ENCODE measurements around the gene ILKAP.
A peak's percentile ranks its signal among the peaks of the same experiment; 100 is the strongest.

The ILKAP gene

DNA sequence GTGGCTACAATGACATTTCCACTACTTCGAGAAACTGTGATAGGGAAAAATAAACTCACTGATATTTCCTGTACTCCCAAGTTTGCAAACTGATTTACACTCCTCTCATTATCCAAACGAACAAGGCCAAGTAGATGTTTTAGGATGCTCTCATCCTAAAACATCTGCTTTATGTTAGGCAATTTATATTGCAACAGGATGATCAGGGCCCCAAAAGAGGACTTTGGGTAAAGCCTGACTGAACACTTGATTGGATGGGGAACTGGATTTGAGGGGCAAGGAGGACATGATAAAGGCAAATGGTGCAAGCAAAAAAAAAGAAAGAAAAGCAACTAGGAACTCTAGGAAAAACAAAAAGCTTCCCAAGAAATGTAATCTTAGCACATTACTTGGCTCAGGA, 38.5 kb upstream of the ILKAP start:
- H3K9ac ChIP-seq (ENCODE audit: low read length) = no peak overlapping the region
- peak overlapping the region; percentile 73 for H3K27ac ChIP-seq (ENCODE audit: low read depth, low read length)

DNA sequence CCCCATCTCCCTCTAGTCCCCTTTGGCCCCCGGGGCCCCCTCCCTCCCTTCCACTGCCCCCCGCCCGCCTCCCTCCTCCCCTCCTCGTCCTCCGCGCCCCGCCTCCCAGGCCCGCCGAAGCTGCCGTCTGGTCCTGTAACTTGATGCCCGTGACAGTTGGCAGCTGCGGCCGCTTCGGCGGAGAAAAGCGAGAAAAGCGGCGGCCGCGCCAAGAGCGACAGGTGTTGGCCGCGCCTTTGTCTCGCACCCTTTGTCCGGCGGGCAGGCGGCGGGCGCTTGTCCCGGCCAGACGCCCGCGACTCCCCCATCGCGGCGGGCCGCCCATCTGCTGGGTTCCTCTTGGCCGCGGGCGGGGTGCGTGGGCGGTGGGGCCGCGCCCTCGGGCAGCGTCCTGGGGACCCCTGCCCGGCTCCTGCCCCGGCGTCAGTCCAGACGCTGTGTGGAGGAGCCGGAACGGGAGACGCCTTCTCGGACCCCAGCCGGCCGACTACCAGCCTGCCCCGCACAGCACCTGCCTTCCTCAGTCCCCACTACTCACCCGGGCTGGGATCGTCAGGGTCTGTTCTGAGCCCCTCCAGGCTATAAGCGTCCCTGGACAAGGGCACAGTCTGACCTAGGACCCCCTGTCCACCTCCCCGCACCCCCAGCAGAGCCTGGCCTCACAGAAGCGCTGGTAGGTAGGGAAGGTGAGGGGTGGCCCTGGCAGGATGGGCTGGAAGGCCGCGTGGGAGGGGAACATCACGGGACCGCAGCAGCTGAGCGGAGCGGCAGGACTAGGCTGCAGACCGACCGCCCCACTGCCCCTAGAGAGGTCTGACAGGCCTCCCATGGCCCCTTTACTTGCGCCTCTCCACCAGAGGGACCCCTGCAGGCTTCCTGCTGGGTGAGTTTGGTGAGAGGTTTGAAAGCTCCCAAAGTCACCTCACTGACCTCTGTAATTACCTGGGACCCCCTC, 37.5 kb upstream of the ILKAP start:
- H3K9ac ChIP-seq (ENCODE audit: low read length) = no peak overlapping the region
- H3K4me1 ChIP-seq (ENCODE audit: control insufficient read depth, insufficient read depth, low read length) = peaks cover 20% of the 10 kb centered on the region
- no peak overlapping the region for H3K27ac ChIP-seq (ENCODE audit: low read depth, low read length)
- H3K27me3 ChIP-seq (ENCODE audit: control insufficient read depth, insufficient read depth, low read length) = no peaks in the 10 kb centered on the region
- no peak overlapping the region for H3K4me3 ChIP-seq (ENCODE audit: low read length)
- H3K36me3 ChIP-seq (ENCODE audit: control insufficient read depth, insufficient read depth, low read length) = peaks cover 4% of the 10 kb centered on the region

More for the DNA sequence above, 38.5 kb upstream of the ILKAP start:
- Histone ChIP-seq H3K36me3 (ENCODE audit: control insufficient read depth, insufficient read depth, low read length) (peaks cover 7% of the 10 kb centered on the region), H3K4me3 (ENCODE audit: low read length) (no peak overlapping the region), H3K4me1 (ENCODE audit: control insufficient read depth, insufficient read depth, low read length) (peaks cover 20% of the 10 kb centered on the region), H3K27me3 (ENCODE audit: control insufficient read depth, insufficient read depth, low read length) (no peaks in the 10 kb centered on the region)

DNA sequence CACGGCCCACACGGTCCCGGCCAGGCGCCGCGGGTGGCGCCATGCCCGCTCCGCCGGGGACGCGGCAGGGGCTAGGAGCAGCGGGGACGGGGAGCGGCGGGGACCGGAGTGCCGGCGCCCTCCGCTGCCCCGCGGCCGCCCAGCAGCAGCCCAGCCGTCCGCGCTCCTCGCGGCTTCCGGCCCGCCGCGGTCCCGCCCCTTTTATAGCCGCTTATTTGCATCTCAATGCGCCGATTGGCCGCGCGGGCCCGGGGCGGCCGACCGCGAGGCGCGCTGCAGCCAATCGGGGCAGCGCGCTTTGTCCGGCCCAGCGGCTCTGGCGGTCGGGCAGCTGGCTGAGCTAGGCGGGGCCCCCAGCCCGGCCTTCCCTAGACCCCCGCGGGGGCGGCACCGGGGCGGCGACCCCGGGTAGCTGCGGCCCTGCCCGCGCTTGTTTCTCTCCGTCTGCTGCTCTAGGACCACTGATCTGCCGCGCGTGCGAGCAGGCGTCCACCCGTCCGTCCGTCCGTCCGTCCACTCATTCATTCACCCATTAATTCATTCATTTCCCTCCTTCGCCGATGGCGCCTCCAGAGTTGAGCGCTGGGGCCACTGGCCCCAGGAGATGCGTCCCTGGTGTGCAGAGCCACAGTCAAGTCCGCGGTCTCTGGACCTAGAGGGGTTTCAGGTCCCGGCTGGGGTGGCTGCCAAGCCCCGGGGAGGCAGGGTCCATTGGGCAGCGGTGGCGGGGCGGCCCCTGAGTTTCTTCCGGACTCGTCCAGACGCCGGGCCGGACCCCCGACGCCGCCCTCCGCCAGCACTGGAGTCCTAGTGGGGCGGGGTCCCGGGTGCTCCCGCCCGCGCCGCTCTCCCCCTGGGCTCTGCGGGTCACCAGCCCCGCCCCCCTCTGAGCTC, 36.6 kb upstream of the ILKAP start, which contains the start of gene HES6:
TSS of gene HES6 (minus strand) at position 176 of the 894 bp plus-strand sequence. CDS start at position 43, 133 bp downstream.
- H3K27ac ChIP-seq (ENCODE audit: low read depth, low read length) = peak within 1 kb of the TSS; percentile 76
- no peak within 1 kb of the TSS for H3K9ac ChIP-seq (ENCODE audit: low read length)
- peaks cover 20% of the 10 kb centered on the region for H3K4me1 ChIP-seq (ENCODE audit: control insufficient read depth, insufficient read depth, low read length)
- H3K27me3 ChIP-seq (ENCODE audit: control insufficient read depth, insufficient read depth, low read length) = no peaks in the 10 kb centered on the region
- H3K4me3 ChIP-seq (ENCODE audit: low read length) = peak within 1 kb of the TSS; percentile 73
- H3K36me3 ChIP-seq (ENCODE audit: control insufficient read depth, insufficient read depth, low read length) = no peaks in the 10 kb centered on the region

DNA sequence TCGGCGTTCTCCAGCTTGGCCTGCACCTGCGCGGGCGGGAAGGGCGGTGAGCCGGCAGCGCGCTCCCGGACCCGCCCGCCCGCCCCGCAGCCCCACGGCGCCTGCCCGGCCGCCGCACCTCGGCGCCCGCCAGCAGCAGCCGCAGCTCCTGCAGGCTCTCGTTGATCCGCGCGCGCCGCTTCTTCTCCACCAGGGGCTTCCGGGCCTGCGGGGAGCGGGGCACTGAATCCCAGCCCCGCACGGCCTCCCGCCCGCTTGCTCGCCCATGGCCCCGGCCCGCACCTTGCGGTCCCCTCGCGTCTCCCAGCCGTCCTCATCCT, 36.0 kb upstream of the ILKAP start:
- peak overlapping the region; percentile 76 for H3K27ac ChIP-seq (ENCODE audit: low read depth, low read length)
- peak overlapping the region; percentile 73 for H3K4me3 ChIP-seq (ENCODE audit: low read length)
- H3K27me3 ChIP-seq (ENCODE audit: control insufficient read depth, insufficient read depth, low read length) = no peaks in the 10 kb centered on the region
- H3K9ac ChIP-seq (ENCODE audit: low read length) = no peak overlapping the region
- no peaks in the 10 kb centered on the region for H3K36me3 ChIP-seq (ENCODE audit: control insufficient read depth, insufficient read depth, low read length)
- peaks cover 20% of the 10 kb centered on the region for H3K4me1 ChIP-seq (ENCODE audit: control insufficient read depth, insufficient read depth, low read length)

DNA sequence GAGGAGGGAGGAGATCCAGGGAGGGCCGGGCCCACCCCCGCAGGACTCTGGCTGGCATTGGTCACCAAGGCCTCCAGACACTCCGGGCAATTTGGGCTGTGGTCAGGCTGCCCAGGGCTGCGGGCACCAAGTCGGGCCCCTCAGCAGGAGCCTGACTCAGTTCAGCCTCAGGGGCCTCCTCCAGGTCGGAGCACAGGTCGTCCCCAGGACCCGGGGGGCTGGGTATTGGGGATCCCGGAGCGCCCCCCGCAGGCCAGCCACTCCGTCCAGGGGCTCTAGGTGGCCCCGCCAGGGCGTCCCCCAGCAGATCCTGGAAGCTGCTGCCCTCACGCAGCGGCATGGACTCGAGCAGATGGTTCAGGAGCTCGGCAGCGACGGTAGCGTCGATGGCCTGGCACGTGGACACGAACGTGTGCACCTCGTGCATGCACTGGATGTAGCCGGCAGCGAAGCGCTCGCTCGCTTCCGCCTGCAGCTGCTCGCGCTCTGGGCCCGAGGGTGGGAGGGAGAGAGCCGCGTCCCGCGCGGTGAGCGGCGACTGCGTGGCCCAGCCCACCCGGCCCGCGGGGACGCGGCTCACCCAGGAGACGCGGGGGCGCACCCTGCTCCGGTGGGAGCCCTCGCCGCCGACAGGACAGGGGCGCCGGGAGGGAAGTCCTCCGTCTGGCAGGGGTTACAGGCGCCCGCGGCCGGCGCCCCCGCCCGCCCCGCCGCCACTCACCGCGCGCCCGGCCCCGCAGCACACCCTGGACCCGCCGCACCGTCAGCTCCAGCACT, 35.5 kb upstream of the ILKAP start:
- peak overlapping the region; percentile 73 for H3K4me3 ChIP-seq (ENCODE audit: low read length)
- H3K9ac ChIP-seq (ENCODE audit: low read length) = no peak overlapping the region
- H3K36me3 ChIP-seq (ENCODE audit: control insufficient read depth, insufficient read depth, low read length) = no peaks in the 10 kb centered on the region
- H3K27me3 ChIP-seq (ENCODE audit: control insufficient read depth, insufficient read depth, low read length) = no peaks in the 10 kb centered on the region
- peaks cover 20% of the 10 kb centered on the region for H3K4me1 ChIP-seq (ENCODE audit: control insufficient read depth, insufficient read depth, low read length)
- H3K27ac ChIP-seq (ENCODE audit: low read depth, low read length) = no peak overlapping the region

DNA sequence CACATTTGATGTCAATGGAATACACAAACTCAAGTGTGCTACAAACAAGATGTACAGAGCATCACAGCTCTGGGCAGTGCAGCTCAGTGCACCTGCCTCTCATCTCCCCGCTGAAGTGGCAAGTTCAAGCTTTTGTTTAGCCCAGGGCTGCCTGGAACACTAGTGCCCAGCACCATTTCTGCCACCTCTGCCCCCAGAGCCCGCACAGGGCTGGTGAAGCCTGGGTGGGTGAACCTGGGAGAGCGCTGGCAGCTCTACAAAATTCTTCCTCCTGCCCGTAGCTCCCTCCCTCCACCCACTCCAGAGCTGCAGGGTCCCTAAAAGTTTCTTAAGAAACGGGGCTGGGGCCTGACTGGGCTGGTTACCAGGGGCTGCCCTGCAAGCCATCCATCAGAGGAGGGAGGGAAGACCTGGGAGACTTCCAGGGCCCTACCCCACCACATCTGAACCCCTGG, 34.8 kb upstream of the ILKAP start:
- no peaks in the 10 kb centered on the region for H3K27me3 ChIP-seq (ENCODE audit: control insufficient read depth, insufficient read depth, low read length)
- H3K27ac ChIP-seq (ENCODE audit: low read depth, low read length) = no peak overlapping the region
- H3K36me3 ChIP-seq (ENCODE audit: control insufficient read depth, insufficient read depth, low read length) = no peaks in the 10 kb centered on the region
- H3K4me3 ChIP-seq (ENCODE audit: low read length) = no peak overlapping the region
- H3K9ac ChIP-seq (ENCODE audit: low read length) = no peak overlapping the region
- peaks cover 16% of the 10 kb centered on the region for H3K4me1 ChIP-seq (ENCODE audit: control insufficient read depth, insufficient read depth, low read length)

DNA sequence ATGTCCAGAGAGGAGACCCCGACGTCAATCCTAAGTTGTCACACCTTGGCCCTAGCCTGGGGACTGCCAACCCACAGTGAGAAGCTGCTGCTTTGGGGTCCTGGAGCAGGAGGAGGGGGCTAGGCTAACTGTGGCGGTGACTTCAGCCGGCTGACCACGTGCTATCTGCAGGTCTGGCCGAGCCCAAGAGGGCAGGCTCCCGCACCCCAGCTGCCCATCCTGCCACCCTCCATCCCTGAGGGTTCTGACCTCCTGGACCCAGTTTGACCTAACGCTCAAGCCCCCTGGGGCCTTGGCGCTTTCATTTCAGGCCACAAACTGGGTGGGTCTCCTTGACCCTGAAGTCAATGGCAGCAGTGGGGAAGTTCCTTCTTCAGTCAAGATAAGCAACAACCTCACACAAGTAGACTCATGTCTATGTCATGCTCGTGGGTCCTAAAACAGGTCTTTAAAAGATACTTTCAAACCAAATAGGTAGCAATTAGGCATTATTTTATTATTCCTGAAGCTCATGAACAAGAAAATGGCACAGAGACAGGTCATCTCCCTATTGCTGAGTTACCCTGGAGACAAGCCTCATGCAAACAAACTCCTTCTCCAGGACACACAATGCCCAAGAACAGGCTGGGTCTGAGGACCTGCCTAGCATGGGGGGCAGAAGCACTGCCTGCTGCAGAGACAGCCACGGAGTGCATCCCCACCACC, 34.1 kb upstream of the ILKAP start:
- H3K4me3 ChIP-seq (ENCODE audit: low read length) = no peak overlapping the region
- no peak overlapping the region for H3K27ac ChIP-seq (ENCODE audit: low read depth, low read length)
- H3K27me3 ChIP-seq (ENCODE audit: control insufficient read depth, insufficient read depth, low read length) = no peaks in the 10 kb centered on the region
- H3K9ac ChIP-seq (ENCODE audit: low read length) = no peak overlapping the region
- no peaks in the 10 kb centered on the region for H3K36me3 ChIP-seq (ENCODE audit: control insufficient read depth, insufficient read depth, low read length)
- peaks cover 9% of the 10 kb centered on the region for H3K4me1 ChIP-seq (ENCODE audit: control insufficient read depth, insufficient read depth, low read length)

DNA sequence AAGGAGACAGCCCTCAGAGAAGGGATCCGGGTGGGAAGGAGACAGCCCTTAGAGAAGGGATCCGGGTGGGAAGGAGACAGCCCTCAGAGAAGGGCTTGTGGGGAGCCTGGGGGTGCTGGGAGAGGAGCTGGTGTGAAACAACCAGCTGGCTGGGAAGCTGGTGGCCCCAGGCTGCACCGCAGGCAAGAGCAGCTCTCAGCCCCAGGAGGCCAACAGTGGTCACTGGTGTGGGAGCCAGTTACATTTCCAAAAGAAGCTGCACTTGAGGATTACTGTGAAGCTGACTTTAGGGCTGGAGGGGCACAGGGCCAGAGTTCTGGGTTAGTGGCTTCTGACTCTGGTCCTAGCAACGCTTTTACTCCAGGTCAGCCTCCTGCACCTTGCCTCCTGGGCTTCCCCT, 33.1 kb upstream of the ILKAP start:
- Histone ChIP-seq H3K36me3 (ENCODE audit: control insufficient read depth, insufficient read depth, low read length) (no peaks in the 10 kb centered on the region), H3K4me3 (ENCODE audit: low read length) (no peak overlapping the region), H3K4me1 (ENCODE audit: control insufficient read depth, insufficient read depth, low read length) (peaks cover 4% of the 10 kb centered on the region), H3K9ac (ENCODE audit: low read length) (no peak overlapping the region), H3K27ac (ENCODE audit: low read depth, low read length) (no peak overlapping the region), H3K27me3 (ENCODE audit: control insufficient read depth, insufficient read depth, low read length) (no peaks in the 10 kb centered on the region)

DNA sequence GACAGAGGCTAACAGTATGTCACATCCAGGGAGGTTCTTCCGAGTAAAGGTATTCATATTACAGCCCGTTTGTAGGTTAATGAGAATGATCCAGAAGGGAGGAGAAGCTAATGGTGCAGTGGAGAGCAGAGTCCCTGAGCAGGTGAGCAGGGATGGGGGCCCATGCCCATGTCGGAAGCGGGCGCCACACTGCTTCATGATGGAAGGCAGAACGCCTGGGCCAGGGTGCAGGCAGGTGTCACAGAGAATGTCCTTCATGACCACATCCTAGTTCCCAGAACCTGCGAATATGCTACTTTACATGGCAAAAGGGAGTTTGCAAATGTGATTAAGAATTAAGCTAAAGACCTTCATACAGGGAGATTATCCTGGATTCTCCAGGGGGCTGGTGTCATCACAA, 32.4 kb upstream of the ILKAP start:
- Histone ChIP-seq H3K36me3 (ENCODE audit: control insufficient read depth, insufficient read depth, low read length) (no peaks in the 10 kb centered on the region), H3K27me3 (ENCODE audit: control insufficient read depth, insufficient read depth, low read length) (no peaks in the 10 kb centered on the region), H3K27ac (ENCODE audit: low read depth, low read length) (no peak overlapping the region), H3K9ac (ENCODE audit: low read length) (no peak overlapping the region), H3K4me1 (ENCODE audit: control insufficient read depth, insufficient read depth, low read length) (peaks cover 4% of the 10 kb centered on the region), H3K4me3 (ENCODE audit: low read length) (no peak overlapping the region)

DNA sequence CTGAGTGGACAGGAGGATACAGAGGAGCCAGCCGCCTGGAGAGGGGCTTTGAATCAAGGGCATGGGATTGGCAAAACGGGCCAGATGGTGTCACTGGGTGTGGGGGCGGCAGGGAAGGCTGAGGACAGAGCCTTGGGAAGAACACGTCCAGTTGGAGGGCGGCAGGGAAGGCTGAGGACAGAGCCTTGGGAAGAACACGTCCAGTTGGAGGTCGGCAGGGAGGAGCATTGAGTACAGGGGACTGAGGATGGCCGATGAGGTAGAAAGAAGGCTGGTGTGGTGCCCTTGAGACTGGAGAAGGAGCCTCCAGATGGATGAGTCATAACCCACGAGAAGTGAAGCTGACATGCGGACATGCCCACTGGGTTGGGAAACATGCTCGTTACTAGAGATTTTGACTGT, 31.8 kb upstream of the ILKAP start:
- H3K9ac ChIP-seq (ENCODE audit: low read length) = no peak overlapping the region
- H3K4me1 ChIP-seq (ENCODE audit: control insufficient read depth, insufficient read depth, low read length) = peaks cover 4% of the 10 kb centered on the region
- H3K27me3 ChIP-seq (ENCODE audit: control insufficient read depth, insufficient read depth, low read length) = no peaks in the 10 kb centered on the region
- no peak overlapping the region for H3K27ac ChIP-seq (ENCODE audit: low read depth, low read length)
- no peaks in the 10 kb centered on the region for H3K36me3 ChIP-seq (ENCODE audit: control insufficient read depth, insufficient read depth, low read length)
- H3K4me3 ChIP-seq (ENCODE audit: low read length) = no peak overlapping the region

DNA sequence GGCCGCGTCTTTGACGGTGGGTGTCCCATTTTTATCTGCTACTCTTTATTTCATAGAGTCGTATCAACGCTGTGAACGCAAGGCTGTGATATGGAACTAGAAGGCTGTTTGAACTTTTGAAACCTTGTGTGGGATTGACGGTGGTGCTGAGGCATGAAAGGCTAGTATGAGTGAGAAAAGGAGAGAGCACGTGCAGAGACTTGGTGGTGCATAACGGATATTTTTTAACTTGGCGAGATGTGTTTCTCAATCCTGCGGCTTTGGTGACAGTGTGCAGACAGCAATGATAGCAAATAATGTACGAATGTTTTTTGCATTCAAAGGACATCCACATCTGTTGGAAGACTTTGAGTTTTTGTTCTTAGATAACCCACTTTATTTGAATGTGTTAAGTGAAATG, 30.1 kb upstream of the ILKAP start:
- H3K27me3 ChIP-seq (ENCODE audit: control insufficient read depth, insufficient read depth, low read length) = no peaks in the 10 kb centered on the region
- H3K4me1 ChIP-seq (ENCODE audit: control insufficient read depth, insufficient read depth, low read length) = peaks cover 10% of the 10 kb centered on the region
- H3K27ac ChIP-seq (ENCODE audit: low read depth, low read length) = no peak overlapping the region
- no peak overlapping the region for H3K9ac ChIP-seq (ENCODE audit: low read length)
- no peak overlapping the region for H3K4me3 ChIP-seq (ENCODE audit: low read length)
- no peaks in the 10 kb centered on the region for H3K36me3 ChIP-seq (ENCODE audit: control insufficient read depth, insufficient read depth, low read length)

All from rectal smooth muscle tissue (tissue), 1 donor.